ENCODE results near the gene PLEKHA6.

Gene PLEKHA6

GRCh38 chr1:204192046-204192445 lies 167.7 kb downstream of the PLEKHA6 start:
- H3K4me3 ChIP-seq (ENCODE audit: low read depth, low read length), result no peak overlapping the region
- DNase-seq (ENCODE audit: low read depth), result no peak
- no peak for TF ChIP-seq CTCF (IDR thresholded peaks at IDR 0.05; ENCODE audit: low read depth, low read length, missing control alignments)
- in situ Hi-C loops (cut with HindIII; ENCODE audit: low sequenced_read_pairs), result no loop called here

GRCh38 chr1:204191456-204191855 lies 168.3 kb downstream of the PLEKHA6 start:
- DNase-seq (ENCODE audit: low read depth), result no peak
- in situ Hi-C loops (cut with HindIII; ENCODE audit: low sequenced_read_pairs), result no loop called here
- no peak overlapping the region for H3K4me3 ChIP-seq (ENCODE audit: low read depth, low read length)
- no peak for TF ChIP-seq CTCF (IDR thresholded peaks at IDR 0.05; ENCODE audit: low read depth, low read length, missing control alignments)

- no peak overlapping the region for H3K4me3 ChIP-seq (ENCODE audit: low read depth, low read length)
- no peak for DNase-seq (ENCODE audit: low read depth)
- no peak for TF ChIP-seq CTCF (IDR thresholded peaks at IDR 0.05; ENCODE audit: low read depth, low read length, missing control alignments)
- in situ Hi-C loops (cut with HindIII; ENCODE audit: low sequenced_read_pairs), result no loop called here
Observed at GRCh38 chr1:204190212-204191211, 169.2 kb downstream of the PLEKHA6 start.

- no peak for TF ChIP-seq CTCF (IDR thresholded peaks at IDR 0.05; ENCODE audit: low read depth, low read length, missing control alignments)
- no peak for DNase-seq (ENCODE audit: low read depth)
- in situ Hi-C loops (cut with HindIII; ENCODE audit: low sequenced_read_pairs), result no loop called here
Observed at GRCh38 chr1:204188959-204189639, 170.6 kb downstream of the PLEKHA6 start.

GRCh38 chr1:204186597-204186996 lies 173.1 kb downstream of the PLEKHA6 start:
- in situ Hi-C loops (cut with HindIII; ENCODE audit: low sequenced_read_pairs), result no loop called here
- TF ChIP-seq CTCF (IDR thresholded peaks at IDR 0.05; ENCODE audit: low read depth, low read length, missing control alignments), result no peak
- H3K4me3 ChIP-seq (ENCODE audit: low read depth, low read length), result no peak overlapping the region
- no peak for DNase-seq (ENCODE audit: low read depth)

More at GRCh38 chr1:204188959-204189639, 170.6 kb downstream of the PLEKHA6 start:
- no peak overlapping the region for H3K4me3 ChIP-seq (ENCODE audit: low read depth, low read length)

GRCh38 chr1:204181116-204181515 lies 178.6 kb downstream of the PLEKHA6 start:
- no peak overlapping the region for H3K4me3 ChIP-seq (ENCODE audit: low read depth, low read length)
- no peak for TF ChIP-seq CTCF (IDR thresholded peaks at IDR 0.05; ENCODE audit: low read depth, low read length, missing control alignments)
- DNase-seq (ENCODE audit: low read depth), result no peak
- in situ Hi-C loops (cut with HindIII; ENCODE audit: low sequenced_read_pairs), result no loop called here
